GM21619 (cell line): ENCODE measurements around the gene EFCAB14.
"Not testable (repeated sequence)": the region's sequence is repeated elsewhere in the genome, so short reads cannot be mapped to it uniquely, and the experiment has no call there.

Source experiments
- ATAC-seq: cut with Tn5 transposase; IDR thresholded peaks from one replicate; pipeline ENCODE4 v1.9.1; 2021; ENCODE audit not compliant: unreplicated experiment

The EFCAB14 gene

DNA sequence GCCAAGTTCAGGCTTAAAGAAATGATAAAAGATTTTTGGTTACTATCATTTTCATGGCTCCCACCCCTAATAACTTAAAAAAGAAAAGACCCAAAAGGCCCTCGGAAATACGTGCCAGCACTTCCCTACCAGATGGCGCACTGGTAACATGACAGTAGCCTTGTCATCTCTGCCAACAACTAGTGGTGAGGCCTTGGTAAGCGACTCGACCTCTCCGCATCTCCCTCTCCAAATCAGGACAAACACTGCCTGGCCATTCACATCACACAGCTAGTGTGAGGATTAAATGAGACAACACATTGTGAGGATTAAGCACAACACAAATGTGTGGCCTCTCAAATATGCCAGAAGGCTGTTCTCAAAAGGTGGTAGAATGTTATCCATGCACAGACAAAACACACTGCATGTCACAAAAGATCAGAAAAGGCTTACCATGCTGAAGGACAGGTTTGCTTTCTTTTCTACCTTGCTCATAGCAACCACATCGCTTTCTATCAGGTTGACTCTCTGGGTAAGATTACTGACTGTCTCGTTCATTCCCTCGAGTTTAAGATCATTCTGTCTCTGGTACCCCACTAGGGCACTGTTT, 30.9 kb downstream of the EFCAB14 start:
- no peak for ATAC-seq

DNA sequence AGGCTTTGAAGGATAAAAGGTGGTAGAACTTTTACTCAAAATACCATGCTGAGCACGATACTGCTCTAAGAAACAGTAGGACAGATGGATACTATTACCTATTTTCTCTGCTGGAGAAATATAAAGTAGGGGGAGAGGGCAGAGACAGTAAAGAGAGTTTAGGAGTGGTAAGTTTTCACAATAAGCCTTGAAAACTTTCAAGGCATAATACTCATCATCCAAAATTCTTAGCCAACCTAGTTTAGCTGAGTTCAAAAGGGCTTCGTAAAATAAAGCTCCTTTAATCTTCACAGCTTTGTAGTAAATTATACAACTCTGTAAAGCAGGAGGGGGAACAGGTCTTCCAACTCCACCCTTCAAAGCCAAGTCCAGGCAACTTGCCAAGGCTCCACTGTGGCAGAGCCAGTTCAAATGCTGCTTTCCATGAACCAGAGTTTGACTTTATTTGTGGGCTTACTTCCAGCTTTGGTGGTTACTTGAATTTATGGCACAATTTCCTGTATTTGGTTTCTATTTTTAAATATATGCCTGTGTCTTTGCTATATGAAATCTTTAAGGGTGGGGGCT, 31.7 kb downstream of the EFCAB14 start:
- no peak for ATAC-seq

DNA sequence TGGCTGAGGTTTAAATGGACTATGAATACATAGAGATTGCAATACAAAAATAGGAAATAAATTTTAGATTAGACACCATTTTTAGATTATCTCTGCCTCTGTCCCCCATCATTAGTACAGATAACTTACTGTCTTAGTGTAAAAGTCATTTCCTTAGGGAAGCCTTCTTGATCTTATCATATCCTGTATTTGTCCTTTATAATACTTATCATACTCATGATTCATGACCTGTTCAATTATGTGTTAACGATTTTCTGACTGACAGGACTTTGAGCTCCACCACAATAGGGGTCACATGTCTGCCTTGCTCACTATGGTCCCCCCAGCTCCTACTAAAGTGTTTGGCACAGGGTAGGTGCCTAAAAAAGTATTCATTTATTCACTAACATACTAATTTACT, 32.7 kb downstream of the EFCAB14 start:
- no peak for ATAC-seq

DNA sequence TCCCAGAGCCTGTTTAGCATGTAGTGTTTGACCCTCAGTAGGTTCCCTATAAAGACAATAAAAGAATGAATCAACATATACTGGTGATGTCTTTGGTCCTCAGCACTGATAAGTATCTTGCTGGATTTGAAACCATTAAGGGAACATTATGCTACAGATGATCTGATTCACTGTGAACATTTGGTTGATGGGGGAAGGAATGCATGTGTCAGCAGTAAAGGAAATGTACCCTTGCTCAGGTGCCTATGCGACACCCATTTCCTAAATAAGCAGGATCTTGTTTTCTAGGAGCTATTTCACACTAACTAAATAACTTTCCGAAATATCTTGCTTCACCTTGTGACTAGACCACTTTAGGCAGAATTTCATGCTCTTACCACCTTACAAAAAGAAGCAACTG, 34.2 kb downstream of the EFCAB14 start:
- no peak for ATAC-seq

DNA sequence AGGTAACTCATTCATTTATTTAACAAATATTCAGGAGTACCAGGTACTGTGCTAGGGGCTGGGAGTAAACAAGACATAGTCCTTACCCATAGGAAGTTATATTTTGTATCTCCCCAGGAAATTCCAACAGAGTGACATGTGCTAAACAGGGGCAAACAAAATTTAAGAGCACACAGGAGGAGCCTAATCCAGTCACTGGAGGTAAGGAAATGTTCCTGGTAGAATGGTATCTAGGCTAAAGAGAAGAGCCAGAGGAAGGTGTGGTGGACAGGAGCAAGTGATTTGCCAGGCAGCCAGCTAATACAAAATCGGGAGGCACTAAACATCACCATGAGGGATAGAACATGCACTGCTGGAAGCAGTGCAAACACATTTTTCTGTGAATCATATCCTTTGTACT, 36.9 kb downstream of the EFCAB14 start:
- no peak for ATAC-seq

DNA sequence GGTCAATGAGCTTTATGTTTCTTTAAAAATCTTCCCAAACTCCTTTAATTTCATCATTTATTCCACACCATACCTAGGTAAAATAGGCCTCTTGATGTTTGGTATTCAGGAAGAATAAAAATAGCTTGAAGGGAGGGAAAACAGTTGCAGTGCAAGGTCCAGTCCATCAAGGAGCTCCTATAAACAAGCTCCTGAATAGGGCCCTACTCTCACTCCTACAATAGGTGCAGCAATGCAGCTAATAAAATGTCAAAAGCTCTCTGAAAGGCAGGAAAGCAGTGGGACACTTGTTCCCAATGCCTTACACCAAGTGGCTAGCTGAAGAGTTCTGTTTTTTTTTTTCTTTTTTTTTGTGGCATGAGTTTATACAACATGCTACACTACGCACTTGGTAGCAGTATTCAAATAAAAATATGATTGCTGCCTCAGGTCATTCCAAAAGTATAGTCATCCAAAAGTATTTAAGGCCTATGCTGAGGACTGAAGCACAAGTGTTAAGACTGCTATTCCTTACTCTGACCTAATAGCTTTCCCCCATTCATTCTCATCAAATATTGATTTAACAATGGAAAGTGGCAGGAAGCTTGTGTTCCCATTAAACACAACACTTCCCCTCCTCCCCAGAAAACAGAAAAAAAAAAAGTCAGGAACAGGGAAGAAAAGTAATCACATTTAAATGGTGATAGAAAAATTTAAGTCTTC, 37.4 kb downstream of the EFCAB14 start:
- ATAC-seq: no peak

DNA sequence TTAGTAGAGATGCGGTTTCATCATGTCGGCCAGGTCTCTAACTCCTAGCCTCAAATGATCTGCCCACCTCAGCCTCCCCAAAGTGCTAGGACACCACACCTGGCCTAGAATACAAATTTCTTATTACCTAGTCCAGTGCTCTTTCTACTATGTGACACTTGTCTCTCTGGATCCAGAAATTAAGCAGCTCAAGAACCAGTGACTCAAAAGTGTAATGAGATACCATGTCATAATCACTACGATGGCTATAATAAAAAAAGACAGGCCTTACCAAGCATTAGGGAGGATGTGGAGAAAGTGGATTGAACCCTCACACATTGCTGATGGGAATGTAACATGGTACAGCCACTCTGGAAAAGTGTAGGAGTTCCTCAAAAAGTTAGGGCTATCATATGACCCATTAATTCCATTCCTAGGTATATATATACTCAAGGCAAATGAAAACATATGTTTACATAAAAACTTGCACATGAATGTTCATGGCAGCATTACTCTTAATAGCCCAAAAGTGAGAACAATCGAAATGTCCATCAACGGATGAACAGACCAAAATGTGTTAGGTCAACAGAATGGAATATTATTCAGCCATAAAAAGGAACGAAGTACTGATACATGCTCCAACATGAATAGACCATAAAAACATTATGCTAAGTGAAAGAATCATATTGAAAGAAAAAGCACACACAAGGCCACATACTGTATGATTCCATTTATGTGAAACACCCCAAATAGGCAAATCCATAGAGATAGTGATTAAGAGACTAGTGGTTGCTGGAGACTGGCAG, 38.9 kb downstream of the EFCAB14 start:
- no peak for ATAC-seq

DNA sequence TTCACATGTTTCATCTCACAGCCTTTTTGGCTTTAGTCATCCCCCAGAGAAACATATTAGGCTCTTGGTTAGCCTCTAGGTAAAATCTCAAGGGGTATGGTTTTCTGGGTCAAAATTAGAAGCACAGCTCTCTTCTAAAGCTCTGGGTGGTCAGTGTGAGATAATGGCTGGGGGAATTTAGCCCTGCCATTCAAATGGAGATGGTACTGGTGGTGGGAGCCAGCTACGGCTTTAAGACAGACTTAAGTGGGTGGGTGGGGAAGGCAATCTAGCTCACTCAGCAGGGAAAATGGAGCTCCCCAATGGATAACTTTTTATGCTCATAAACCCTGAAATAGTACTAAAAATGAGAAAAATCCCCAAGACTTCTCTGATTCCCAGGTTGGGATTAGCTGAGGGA, 41.6 kb downstream of the EFCAB14 start:
- no peak for ATAC-seq

DNA sequence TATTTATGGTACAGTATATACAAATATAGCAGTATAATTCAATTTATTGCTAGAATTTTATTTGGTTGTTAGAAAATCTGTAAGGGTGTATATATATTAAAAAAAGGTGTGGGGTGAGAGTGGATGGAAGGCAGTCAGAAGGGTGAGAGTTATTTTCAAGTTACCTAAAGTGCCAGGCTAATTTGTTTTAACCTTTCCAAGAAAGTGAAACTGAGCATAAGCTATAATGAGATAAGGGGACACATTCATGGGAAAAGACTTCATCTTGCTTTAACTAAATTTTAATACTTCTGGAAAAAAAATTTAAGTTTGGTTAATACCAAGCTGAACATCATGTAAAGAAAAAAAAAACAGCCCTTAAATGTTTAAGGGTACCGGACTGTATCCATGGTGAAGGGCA, 42.4 kb downstream of the EFCAB14 start:
- ATAC-seq: no peak

DNA sequence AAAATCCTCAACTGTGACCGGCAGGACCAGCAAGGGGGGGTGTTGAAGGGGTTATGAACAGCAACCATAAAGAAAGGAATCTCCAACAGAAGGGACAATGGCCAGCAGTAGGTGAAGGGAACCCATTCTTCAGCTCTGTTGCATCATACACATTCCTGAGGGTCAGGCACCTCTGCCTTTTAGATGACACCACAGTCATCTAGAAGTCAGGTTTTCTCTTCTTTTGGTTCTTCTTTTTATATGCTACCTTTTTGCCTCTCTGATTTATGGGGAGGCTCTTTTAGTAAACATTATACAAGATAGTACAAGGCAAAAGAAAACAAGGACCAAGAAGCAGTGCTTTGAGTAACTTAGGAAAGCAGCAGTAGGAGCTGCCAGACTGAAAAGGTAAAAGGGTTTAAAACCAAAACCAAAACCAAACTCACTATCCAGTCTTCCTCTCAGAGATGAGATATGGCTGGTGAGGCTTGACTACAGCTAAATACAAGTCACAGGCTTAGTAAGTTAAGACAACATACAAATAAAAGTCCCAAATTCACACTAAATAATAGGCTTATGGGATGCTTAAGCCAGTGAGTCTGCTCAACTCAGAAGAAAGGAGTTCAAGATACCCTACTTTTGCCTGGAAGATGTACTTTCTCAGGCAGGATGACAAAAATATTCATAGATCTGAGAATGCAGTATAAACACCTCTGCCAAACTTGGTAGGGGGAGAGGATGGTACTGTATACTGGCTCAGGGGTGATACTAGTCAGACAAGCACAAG, 43.2 kb downstream of the EFCAB14 start:
- ATAC-seq: peak; percentile 74

DNA sequence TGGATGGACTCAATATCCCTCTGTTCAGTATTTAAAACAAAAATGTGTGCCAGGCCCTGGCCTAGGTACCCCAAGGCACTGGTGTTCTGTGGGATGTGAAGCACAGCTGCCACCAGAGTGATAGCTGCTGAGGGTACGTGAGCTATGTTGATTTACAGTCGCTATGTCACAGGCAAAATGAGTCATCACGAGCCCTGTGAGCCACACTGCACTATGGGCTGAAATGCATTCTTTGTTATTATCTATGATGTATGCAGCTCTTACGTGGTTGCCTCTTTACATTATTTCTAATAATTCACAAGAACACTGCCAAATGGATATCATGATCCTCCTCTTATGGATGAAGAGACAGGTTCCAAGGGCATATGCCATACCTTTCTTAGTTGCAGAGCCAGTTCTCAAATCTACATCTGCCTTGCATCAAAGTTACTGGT, 45.1 kb downstream of the EFCAB14 start:
- no peak for ATAC-seq

DNA sequence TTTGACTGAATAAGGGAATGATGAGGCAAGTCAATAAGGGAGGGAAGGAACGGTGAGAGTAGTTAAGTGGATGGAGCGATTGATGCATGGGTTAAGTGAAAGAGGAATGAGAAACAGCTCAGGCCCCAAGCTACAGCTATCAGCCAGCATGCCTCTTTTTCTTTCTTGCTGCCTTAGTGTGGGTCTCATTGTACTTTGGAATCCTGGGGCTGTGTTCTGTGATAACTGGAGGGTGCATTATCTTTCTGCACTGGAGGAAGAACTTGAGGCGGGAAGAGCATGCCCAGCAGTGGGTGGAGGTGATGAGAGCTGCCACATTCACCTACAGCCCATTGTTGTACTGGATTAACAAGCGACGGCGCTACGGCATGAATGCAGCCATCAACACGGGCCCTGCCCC, 46.2 kb downstream of the EFCAB14 start:
- ATAC-seq: no peak

DNA sequence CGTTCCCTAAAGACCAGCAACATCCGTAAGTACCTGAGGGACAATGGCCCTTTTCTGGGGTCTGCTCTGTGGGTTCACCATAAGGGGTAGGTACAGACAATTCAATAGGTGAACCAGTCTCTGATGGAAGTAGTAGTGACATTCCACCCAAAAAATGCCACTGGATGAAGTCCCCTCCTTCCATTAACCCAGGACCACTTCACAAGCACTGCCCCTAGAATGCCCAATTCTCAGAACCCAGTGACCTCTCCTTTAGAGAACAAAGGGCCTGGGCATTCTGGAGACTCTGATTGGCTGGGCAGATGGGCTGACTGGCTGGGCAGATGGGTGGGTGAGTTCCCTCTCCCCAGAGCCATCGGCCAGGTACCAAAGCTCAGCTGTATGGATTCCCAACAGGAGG, 47.4 kb downstream of the EFCAB14 start, which contains the start of gene TEX38:
Gene TEX38, plus strand, starts transcription at position 301 of the 400 bp plus-strand sequence. Its CDS starts 81 bp downstream, at position 382.
- no peak for ATAC-seq

DNA sequence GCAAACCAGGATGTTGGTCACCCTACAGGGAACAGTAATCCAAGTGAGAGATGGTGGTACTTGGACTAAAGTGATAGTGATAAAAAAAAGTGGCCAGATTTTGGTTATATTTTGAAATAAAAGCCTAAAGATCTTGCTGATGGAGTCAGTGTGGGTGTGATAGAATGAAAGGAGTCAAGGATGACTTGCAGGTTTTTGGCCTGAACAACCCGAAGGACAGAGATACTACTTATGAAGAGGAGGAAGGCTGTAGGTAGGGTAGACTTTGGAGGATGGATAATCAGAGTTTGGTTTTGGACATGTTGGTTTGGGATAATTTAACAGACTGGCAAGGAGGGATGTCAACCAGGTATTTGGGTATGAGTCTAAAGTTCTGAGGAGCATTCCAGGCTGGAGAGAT, 48.8 kb downstream of the EFCAB14 start:
- ATAC-seq: no peak

DNA sequence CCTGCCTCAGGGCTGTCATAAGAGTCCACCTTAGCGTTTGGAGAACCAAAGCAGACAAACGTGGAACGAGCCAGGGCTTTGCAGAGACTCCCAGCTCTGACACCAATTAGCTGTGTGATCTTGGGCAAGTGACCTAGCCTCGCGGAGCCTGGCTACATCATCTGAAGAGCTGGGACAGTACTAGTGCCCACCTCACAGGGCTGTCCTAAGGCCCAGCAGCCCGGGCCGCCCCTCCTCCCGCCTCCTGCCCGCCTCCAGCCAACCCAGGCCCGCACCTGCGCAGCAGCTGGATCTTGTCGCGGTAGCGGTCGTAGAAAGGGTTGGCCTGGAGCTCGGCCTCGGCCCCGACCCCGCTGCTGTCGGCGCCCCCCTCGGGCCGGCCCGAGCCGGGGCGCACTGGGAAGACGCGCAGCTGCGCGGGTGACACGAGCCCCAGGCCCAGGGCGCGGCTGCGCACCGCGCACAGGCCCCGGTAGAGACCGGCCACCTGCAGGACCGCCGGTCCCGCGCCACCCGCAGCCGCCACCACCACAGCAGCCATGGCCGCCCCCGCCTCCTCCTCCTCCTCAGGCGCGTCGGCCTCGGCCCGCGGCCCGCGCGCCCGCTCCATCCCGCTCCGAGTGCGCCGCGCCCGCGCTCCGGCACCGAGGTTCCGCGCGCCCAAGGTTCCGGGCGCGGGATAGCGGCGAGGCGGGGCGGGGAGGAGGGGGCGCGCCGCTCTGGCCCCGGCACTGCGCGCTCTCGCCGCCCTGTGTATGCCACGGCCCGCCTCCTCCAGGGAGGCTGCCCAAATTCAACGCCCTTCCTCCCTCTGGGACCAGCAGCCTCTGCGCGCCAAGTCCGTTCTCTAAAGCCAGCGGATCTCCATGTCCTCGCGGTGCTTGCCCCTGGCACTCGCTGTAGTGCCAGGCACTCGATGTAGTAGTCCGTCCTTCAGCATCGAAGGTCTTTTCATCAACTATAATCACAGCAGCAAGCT, 50.8 kb downstream of the EFCAB14 start, which contains the start of gene ATPAF1:
Gene ATPAF1, minus strand, starts transcription at position 583 of the 979 bp plus-strand sequence. Its CDS starts 42 bp downstream, at position 541.
- peak; percentile 69 for ATAC-seq

DNA sequence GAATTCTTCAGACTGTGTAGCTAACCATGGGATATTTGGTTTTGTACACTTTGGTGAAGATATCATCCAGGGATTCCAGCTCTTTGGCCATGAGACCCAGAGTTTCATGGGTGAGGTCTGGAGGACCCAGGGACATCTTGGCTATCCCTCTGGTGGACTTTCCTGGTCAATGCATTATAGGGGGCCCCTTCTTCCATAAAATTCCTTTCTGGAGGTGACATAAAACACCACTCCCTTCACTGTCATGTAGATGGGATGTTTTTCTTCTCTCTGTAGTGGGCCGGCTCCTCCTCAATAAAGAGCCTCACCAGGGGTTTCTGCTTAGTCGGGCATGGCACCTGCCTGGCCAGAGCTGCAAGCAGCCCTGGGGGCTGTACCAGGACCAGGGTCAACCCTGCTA, 52.9 kb downstream of the EFCAB14 start:
- no peak for ATAC-seq

DNA sequence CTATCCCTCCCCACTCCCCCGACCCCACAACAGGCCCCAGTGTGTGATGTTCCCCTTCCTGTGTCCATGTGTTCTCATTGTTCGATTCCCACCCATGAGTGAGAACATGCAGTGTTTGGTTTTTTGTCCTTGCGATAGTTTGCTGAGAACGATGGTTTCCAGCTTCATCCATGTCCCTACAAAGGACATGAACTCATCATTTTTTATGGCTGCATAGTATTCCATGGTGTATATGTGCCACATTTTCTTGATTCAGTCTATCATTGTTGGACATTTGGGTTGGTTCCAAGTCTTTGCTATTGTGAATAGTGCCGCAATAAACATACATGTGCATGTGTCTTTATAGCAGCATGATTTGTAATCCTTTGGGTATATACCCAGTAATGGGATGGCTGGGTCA, 56.0 kb downstream of the EFCAB14 start:
- not testable (repeated sequence) for ATAC-seq

DNA sequence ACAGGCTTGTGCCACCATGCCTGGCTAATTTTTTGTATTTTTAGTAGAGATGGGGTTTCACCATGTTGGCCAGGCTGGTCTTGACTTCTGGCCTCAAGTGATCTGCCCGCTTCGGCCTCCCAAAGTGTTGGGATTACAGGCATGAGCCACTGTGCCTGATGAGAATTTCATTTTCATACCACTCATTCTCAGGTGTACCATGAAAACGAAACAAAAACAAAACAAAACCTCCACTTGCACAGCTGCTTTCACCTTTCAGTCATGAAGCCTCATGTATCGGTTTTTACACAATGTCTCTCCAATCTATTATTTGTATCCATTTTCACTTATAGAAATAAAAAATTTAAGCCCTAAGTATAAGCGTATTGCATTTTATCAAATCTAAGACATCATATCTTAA, 58.8 kb downstream of the EFCAB14 start:
- ATAC-seq: peak; percentile 90

DNA sequence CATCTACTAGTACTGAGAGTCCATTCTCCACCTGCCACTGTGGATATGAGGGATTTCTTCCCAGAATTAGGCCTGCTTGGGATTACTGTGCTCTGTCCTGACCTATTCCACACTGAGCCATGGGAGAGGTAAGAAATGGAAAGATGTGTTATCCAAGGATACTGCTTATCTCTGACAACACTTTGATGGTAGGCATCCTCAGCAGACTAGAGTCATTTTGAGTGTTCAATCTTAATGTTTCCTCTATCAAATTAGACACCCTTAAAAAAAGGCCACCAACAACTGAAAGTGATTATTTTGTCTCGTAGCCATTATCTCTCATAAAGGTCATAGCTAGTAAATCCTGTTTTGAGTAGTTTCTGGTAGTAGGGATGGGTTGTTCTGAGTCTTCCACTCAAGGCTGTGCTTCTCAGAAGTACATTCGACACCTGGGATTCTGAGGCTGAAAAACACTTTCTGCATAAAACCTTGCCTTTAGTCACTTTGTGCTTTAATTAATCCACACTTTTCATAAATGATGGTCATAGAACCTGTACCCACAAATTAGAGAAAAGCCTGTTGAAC, 59.5 kb downstream of the EFCAB14 start:
- peak; percentile 20 for ATAC-seq
